T-helper 2 cell treated with Interferon-gamma antibody and Interleukin-4, amounts not matched to agents 5 μg/mL and 100 μg/mL, for 36 hours (primary cell): Measurements from ENCODE around the gene C9.
"Not testable (repeated sequence)": the region's sequence is repeated elsewhere in the genome, so short reads cannot be mapped to it uniquely, and the experiment has no call there.

Experiments used
- DNase-seq: peaks from one replicate; pipeline ENCODE4 v3.0.0; 2021; ENCODE audit warnings: low spot score
- H3K27ac Mint-ChIP-seq: one replicate; pipeline ENCODE4 v1.8.0; 2021; ENCODE audit warnings: mild to moderate bottlenecking, mixed read lengths
- H3K27me3 Mint-ChIP-seq: one replicate; pipeline ENCODE4 v1.8.0; 2021; ENCODE audit warnings: low read depth, mixed read lengths
- H3K36me3 Mint-ChIP-seq: one replicate; pipeline ENCODE4 v1.8.0; 2021; ENCODE audit warnings: low read depth, mixed read lengths
- H3K4me1 Mint-ChIP-seq: one replicate; pipeline ENCODE4 v1.8.0; 2021; ENCODE audit warnings: low read depth, mixed read lengths
- H3K4me3 Mint-ChIP-seq: one replicate; pipeline ENCODE4 v1.8.0; 2022; ENCODE audit warnings: mild to moderate bottlenecking, moderate library complexity, mixed read lengths
- H3K9me3 Mint-ChIP-seq: one replicate; pipeline ENCODE4 v1.8.0; 2021; ENCODE audit warnings: mixed read lengths

The C9 gene

DNA sequence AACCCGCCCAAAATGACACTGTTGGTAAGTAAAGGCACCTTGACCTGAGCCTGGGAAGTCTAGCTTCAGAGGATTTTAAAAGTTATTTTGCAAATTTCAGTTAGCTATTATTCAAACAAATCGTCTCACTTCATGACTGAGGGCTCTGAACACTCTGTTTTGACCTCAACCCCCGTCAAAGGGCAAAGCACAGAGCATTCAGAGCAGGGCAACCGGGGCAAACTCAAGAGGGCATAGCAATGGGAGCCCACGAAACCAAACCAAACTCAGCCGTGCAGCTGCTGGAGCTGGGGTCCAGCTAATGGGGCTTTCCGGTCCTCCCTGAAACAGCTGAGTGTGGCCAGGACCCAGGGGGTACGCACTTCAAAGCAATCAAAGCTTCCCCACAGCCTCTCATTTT lies 1.6 kb downstream of the C9 start:
- DNase-seq, result no peak
- Mint-ChIP-seq H3K9me3 (no peaks in the 10 kb centered on the region), H3K4me1 (no peaks in the 10 kb centered on the region), H3K27me3 (no peaks in the 10 kb centered on the region), H3K36me3 (no peaks in the 10 kb centered on the region), H3K4me3 (no peak overlapping the region), H3K27ac (no peak overlapping the region)

DNA sequence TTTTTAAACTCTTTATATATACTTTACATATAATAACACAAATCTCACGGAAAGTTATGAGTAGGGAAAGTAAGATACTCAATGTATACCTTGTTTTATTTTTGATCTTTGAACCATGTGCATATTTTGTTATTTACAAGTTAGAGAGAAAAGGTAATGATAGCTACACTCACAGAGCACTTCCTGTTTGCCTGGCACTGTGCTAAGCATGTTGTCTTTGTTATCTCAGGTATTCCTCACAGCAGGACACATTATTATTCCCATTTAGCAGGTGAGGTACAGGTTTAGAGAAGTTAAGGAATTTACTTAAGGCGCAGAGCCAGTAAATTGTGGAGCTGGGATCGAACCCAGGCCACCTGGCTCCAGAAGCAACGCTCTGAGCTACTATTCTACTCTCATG lies 3.0 kb downstream of the C9 start:
- H3K4me3 Mint-ChIP-seq, result no peak overlapping the region
- H3K9me3 Mint-ChIP-seq, result no peaks in the 10 kb centered on the region
- no peaks in the 10 kb centered on the region for H3K36me3 Mint-ChIP-seq
- H3K27ac Mint-ChIP-seq, result no peak overlapping the region
- H3K27me3 Mint-ChIP-seq, result no peaks in the 10 kb centered on the region
- no peak for DNase-seq
- no peaks in the 10 kb centered on the region for H3K4me1 Mint-ChIP-seq

DNA sequence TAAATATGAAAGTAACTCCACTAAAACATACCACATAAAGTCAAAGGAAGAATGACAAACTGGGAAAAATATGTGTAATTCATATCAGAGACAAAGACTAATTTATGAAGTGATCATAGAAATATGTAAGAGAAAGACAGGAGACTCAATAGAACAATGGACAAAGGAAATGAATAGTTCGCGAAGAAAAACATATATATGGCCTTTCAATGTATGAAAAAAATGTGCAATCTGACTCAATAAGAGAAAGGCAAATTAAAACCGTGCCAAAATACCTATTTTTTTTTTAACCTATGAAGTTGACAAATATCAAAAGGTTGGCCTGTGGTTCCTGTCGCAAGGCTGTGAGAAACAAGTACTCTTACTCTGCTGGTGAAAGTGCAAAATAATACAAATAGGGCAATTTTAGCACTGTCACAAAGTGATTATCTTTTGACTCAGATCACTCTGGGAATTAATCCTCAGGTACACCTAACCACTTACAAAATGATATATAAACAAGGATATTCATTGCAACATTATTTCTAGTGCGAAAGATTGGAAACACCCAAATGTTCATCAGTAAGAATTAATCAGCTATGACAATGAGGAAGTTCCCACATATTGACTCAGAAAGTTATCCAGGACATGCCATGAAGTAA lies 3.7 kb downstream of the C9 start:
- Mint-ChIP-seq H3K36me3 (no peaks in the 10 kb centered on the region), H3K27ac (no peak overlapping the region), H3K4me1 (no peaks in the 10 kb centered on the region), H3K27me3 (no peaks in the 10 kb centered on the region), H3K4me3 (no peak overlapping the region), H3K9me3 (no peaks in the 10 kb centered on the region)
- no peak for DNase-seq

DNA sequence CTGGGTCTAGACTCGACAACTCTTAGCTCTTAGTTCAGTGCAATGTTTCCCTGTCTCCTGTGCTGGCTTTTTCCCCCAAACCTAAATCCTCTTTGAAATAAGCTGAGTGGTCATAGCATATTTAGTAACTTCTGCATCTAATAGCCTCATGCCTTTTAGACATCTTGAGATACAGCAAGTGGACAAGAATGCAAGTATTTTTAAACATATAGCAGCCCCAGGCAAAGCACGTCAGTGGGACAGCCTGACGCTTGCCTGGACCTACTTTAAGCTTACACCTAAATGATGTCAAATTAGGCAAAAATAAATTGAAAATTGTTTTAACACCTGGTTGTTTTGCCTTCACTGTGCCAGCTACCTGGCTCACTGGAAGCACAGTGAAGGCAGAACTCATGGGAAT lies 8.0 kb downstream of the C9 start:
- no peak for DNase-seq
- H3K4me3 Mint-ChIP-seq, result no peak overlapping the region
- peaks cover 16% of the 10 kb centered on the region for H3K9me3 Mint-ChIP-seq
- H3K27me3 Mint-ChIP-seq, result no peaks in the 10 kb centered on the region
- no peak overlapping the region for H3K27ac Mint-ChIP-seq
- H3K36me3 Mint-ChIP-seq, result no peaks in the 10 kb centered on the region
- H3K4me1 Mint-ChIP-seq, result no peaks in the 10 kb centered on the region

- Mint-ChIP-seq H3K4me3 (no peak overlapping the region), H3K27me3 (no peaks in the 10 kb centered on the region), H3K9me3 (peaks cover 17% of the 10 kb centered on the region), H3K27ac (no peak overlapping the region), H3K4me1 (no peaks in the 10 kb centered on the region), H3K36me3 (no peaks in the 10 kb centered on the region)
- DNase-seq, result no peak
Observed at GRCh38 chr5:39355324-39355723, 9.0 kb downstream of the C9 start.

GRCh38 chr5:39353717-39354399 lies 10.4 kb downstream of the C9 start:
- H3K27ac Mint-ChIP-seq, result no peak overlapping the region
- no peaks in the 10 kb centered on the region for H3K27me3 Mint-ChIP-seq
- no peaks in the 10 kb centered on the region for H3K36me3 Mint-ChIP-seq
- peaks cover 30% of the 10 kb centered on the region for H3K9me3 Mint-ChIP-seq
- no peak for DNase-seq
- H3K4me3 Mint-ChIP-seq, result no peak overlapping the region
- H3K4me1 Mint-ChIP-seq, result no peaks in the 10 kb centered on the region

- H3K4me1 Mint-ChIP-seq, result no peaks in the 10 kb centered on the region
- DNase-seq, result no peak
- no peaks in the 10 kb centered on the region for H3K27me3 Mint-ChIP-seq
Observed at GRCh38 chr5:39352951-39353350, 11.3 kb downstream of the C9 start.

DNA sequence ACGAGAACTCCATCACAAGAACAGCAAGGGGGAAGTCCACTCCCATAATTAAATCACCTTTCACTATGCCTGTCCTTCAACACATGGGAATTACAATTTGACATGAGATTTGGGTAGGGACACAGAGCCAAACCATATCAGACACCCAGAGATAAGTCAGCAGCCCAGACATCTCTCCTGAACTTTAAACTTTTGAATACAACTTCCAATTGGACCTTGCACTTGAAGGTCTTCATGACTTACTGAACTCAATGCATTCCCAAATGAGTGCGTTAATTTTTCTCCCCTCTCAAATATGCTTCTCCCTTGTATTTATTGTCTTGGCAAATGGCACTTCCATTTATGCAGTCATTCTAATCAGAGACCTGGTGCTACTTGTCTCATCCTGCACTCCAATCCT lies 12.1 kb downstream of the C9 start:
- peaks cover 30% of the 10 kb centered on the region for H3K9me3 Mint-ChIP-seq
- H3K4me3 Mint-ChIP-seq, result no peak overlapping the region
- H3K27ac Mint-ChIP-seq, result no peak overlapping the region
- no peaks in the 10 kb centered on the region for H3K4me1 Mint-ChIP-seq
- no peaks in the 10 kb centered on the region for H3K36me3 Mint-ChIP-seq
- no peaks in the 10 kb centered on the region for H3K27me3 Mint-ChIP-seq
- DNase-seq, result no peak

More at GRCh38 chr5:39352951-39353350, 11.3 kb downstream of the C9 start:
- no peak overlapping the region for H3K4me3 Mint-ChIP-seq
- no peaks in the 10 kb centered on the region for H3K36me3 Mint-ChIP-seq
- H3K9me3 Mint-ChIP-seq, result peaks cover 30% of the 10 kb centered on the region
- H3K27ac Mint-ChIP-seq, result no peak overlapping the region

- H3K4me1 Mint-ChIP-seq, result no peaks in the 10 kb centered on the region
- no peaks in the 10 kb centered on the region for H3K27me3 Mint-ChIP-seq
- no peak overlapping the region for H3K27ac Mint-ChIP-seq
Observed at GRCh38 chr5:39349484-39349883, 14.8 kb downstream of the C9 start.

GRCh38 chr5:39342460-39342859 lies 21.8 kb downstream of the C9 start:
- Mint-ChIP-seq H3K27ac (no peak overlapping the region), H3K27me3 (no peaks in the 10 kb centered on the region), H3K36me3 (no peaks in the 10 kb centered on the region), H3K4me3 (no peak overlapping the region), H3K9me3 (no peaks in the 10 kb centered on the region), H3K4me1 (no peaks in the 10 kb centered on the region)
- no peak for DNase-seq

More at GRCh38 chr5:39349484-39349883, 14.8 kb downstream of the C9 start:
- DNase-seq, result no peak
- H3K36me3 Mint-ChIP-seq, result no peaks in the 10 kb centered on the region
- H3K4me3 Mint-ChIP-seq, result no peak overlapping the region
- peaks cover 30% of the 10 kb centered on the region for H3K9me3 Mint-ChIP-seq

DNA sequence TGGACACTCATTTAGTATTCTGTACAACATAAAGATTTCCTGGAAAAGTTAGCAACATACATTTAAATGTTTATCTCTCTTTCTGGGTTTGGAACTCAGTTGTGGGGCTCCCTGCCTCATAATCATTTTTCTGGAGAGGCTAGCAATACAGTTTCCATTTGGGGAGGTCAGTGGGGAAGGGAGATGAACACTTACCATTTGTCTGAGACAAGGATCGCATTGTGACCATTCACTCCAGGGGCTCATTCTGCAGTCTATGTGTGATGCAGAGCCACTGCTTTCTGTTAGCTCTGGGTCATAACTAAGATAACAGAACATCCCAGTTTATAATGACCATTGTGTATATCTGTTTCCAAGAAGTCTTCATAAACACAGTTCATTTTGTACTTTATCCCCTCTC lies 22.4 kb downstream of the C9 start:
- H3K9me3 Mint-ChIP-seq, result no peaks in the 10 kb centered on the region
- DNase-seq, result no peak
- H3K4me3 Mint-ChIP-seq, result no peak overlapping the region
- H3K27ac Mint-ChIP-seq, result no peak overlapping the region
- no peaks in the 10 kb centered on the region for H3K36me3 Mint-ChIP-seq
- H3K27me3 Mint-ChIP-seq, result no peaks in the 10 kb centered on the region
- no peaks in the 10 kb centered on the region for H3K4me1 Mint-ChIP-seq

GRCh38 chr5:39340506-39340905 lies 23.8 kb downstream of the C9 start:
- no peaks in the 10 kb centered on the region for H3K4me1 Mint-ChIP-seq
- DNase-seq, result no peak
- H3K9me3 Mint-ChIP-seq, result no peaks in the 10 kb centered on the region
- H3K27ac Mint-ChIP-seq, result no peak overlapping the region
- no peak overlapping the region for H3K4me3 Mint-ChIP-seq
- H3K27me3 Mint-ChIP-seq, result no peaks in the 10 kb centered on the region
- H3K36me3 Mint-ChIP-seq, result no peaks in the 10 kb centered on the region

DNA sequence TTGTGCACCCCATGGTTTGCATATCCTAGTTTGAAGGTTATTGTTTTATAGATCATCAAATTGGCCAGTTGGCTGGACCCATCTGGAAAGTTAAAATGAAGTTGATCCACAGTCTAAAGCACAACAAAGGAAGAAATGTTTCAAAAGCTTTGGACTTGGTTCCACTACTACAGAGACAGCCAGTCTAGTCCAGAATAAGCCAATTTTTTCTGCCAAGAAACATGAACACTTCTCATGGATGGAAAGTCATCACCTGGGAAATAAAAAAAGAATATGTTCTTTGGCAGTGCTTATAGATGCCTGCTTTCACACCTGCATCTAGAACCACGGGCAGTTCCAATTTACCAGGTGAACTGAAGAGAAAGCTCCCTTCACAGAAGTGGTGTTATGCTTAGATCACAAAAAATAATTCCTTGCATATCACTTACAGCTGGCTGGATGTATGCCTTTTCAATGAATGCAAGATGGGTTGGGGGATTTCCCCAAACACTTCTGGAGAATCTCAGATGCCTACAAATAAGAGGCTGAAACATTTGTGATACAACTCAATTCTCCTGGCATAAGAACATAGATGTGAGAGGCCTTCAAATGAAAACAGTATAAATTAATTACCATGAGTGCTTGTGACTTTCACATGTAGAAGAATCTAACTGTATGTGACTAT lies 26.9 kb downstream of the C9 start:
- no peak for DNase-seq
- no peaks in the 10 kb centered on the region for H3K36me3 Mint-ChIP-seq
- no peaks in the 10 kb centered on the region for H3K27me3 Mint-ChIP-seq
- no peak overlapping the region for H3K4me3 Mint-ChIP-seq
- H3K27ac Mint-ChIP-seq, result no peak overlapping the region
- H3K9me3 Mint-ChIP-seq, result peaks cover 4% of the 10 kb centered on the region
- no peaks in the 10 kb centered on the region for H3K4me1 Mint-ChIP-seq

DNA sequence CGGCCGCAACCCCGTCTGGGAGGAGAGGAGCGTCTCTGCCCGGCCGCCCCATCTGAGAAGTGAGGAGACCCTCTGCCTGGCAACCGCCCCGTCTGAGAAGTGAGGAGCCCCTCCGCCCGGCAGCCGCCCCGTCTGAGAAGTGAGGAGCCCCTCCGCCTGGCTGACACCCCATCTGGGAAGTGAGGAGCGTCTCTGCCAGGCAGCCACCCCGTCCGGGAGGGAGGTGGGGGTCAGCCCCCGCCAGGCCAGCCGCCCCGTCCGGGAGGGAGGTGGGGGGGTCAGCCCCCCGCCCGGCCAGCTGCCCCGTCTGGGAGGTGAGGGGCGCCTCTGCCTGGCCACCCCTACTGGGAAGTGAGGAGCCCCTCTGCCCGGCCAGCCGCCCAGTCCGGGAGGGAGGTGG lies 30.0 kb downstream of the C9 start:
- H3K4me3 Mint-ChIP-seq, H3K27me3 Mint-ChIP-seq, H3K9me3 Mint-ChIP-seq, H3K27ac Mint-ChIP-seq, H3K36me3 Mint-ChIP-seq, DNase-seq, H3K4me1 Mint-ChIP-seq: not testable (repeated sequence)
